ENCODE measurements around the gene RGS12. TPM values are rescaled to one million over a fixed set of nuclear protein-coding genes. Genes with fewer than 3 reads are reported as not detected.

Gene RGS12
- total RNA-seq, 1 donor from 2014 or later = 13.4 TPM

GRCh38 chr4:3303565-3303824 lies 10.7 kb downstream of the RGS12 start:
- Histone ChIP-seq H3K27ac (replicated peaks) (no peak overlapping the region), H3K36me3 (no peaks in the 10 kb centered on the region), H3K27me3 (ENCODE audit: low read depth) (no peaks in the 10 kb centered on the region), H3K4me1 (peaks cover 75% of the 10 kb centered on the region), H3K9me3 (replicated peaks) (no peaks in the 10 kb centered on the region), H3K4me3 (no peak overlapping the region)
- no peak for DNase-seq
- intact Hi-C loops (cut with micrococcal nuclease) = no loop called here
- TF ChIP-seq CTCF (IDR thresholded peaks at IDR 0.05; ENCODE audit: borderline replicate concordance) = no peak

- DNase-seq = no peak
- intact Hi-C loops (cut with micrococcal nuclease) = no loop called here
- no peaks in the 10 kb centered on the region for H3K36me3 ChIP-seq
- H3K9me3 ChIP-seq (replicated peaks) = no peaks in the 10 kb centered on the region
- H3K4me1 ChIP-seq = peaks cover 70% of the 10 kb centered on the region
- no peaks in the 10 kb centered on the region for H3K27me3 ChIP-seq (ENCODE audit: low read depth)
- peak overlapping the region; percentile 37 for H3K4me3 ChIP-seq
- no peak for TF ChIP-seq CTCF (IDR thresholded peaks at IDR 0.05; ENCODE audit: borderline replicate concordance)
- no peak overlapping the region for H3K27ac ChIP-seq (replicated peaks)
Observed at GRCh38 chr4:3303923-3304710, 11.3 kb downstream of the RGS12 start.

- peak overlapping the region; percentile 21 for H3K27ac ChIP-seq (replicated peaks)
Observed at GRCh38 chr4:3304831-3305609, 12.2 kb downstream of the RGS12 start.

GRCh38 chr4:3305610-3306371 lies 13.0 kb downstream of the RGS12 start:
- Histone ChIP-seq H3K27ac (replicated peaks) (peak overlapping the region; percentile 21), H3K36me3 (no peaks in the 10 kb centered on the region), H3K27me3 (ENCODE audit: low read depth) (no peaks in the 10 kb centered on the region), H3K4me1 (peaks cover 53% of the 10 kb centered on the region), H3K9me3 (replicated peaks) (no peaks in the 10 kb centered on the region), H3K4me3 (no peak overlapping the region)
- no peak for TF ChIP-seq CTCF (IDR thresholded peaks at IDR 0.05; ENCODE audit: borderline replicate concordance)
- intact Hi-C loops (cut with micrococcal nuclease) = no loop called here
- DNase-seq = no peak

More at GRCh38 chr4:3304831-3305609, 12.2 kb downstream of the RGS12 start:
- Histone ChIP-seq H3K27me3 (ENCODE audit: low read depth) (no peaks in the 10 kb centered on the region), H3K4me3 (peak overlapping the region; percentile 37), H3K9me3 (replicated peaks) (no peaks in the 10 kb centered on the region), H3K36me3 (no peaks in the 10 kb centered on the region), H3K4me1 (peaks cover 61% of the 10 kb centered on the region)
- TF ChIP-seq CTCF (IDR thresholded peaks at IDR 0.05; ENCODE audit: borderline replicate concordance) = no peak
- no peak for DNase-seq
- intact Hi-C loops (cut with micrococcal nuclease) = no loop called here

GRCh38 chr4:3306450-3306849 lies 13.6 kb downstream of the RGS12 start:
- no peak for TF ChIP-seq CTCF (IDR thresholded peaks at IDR 0.05; ENCODE audit: borderline replicate concordance)
- Histone ChIP-seq H3K36me3 (no peaks in the 10 kb centered on the region), H3K27ac (replicated peaks) (peak overlapping the region; percentile 21), H3K4me1 (peaks cover 49% of the 10 kb centered on the region), H3K4me3 (no peak overlapping the region), H3K27me3 (ENCODE audit: low read depth) (no peaks in the 10 kb centered on the region), H3K9me3 (replicated peaks) (no peaks in the 10 kb centered on the region)
- intact Hi-C loops (cut with micrococcal nuclease) = no loop called here
- no peak for DNase-seq

All from left ventricle myocardium inferior (tissue), 1 donor.